GM18909 (cell line): ENCODE measurements around the gene ADGRL1.
"Not testable (repeated sequence)": the region's sequence is repeated elsewhere in the genome, so short reads cannot be mapped to it uniquely, and the experiment has no call there.

ENCODE experiments used
- ATAC-seq: cut with Tn5 transposase; IDR thresholded peaks from one replicate; pipeline ENCODE4 v1.9.1; 2021; ENCODE audit warnings: mild to moderate bottlenecking; ENCODE audit not compliant: unreplicated experiment, poor library complexity

Gene ADGRL1

GRCh38 chr19:14196105-14196504 is 9.9 kb downstream of the ADGRL1 start:
- ATAC-seq, result not testable (repeated sequence)

GRCh38 chr19:14195216-14195615 is 10.8 kb downstream of the ADGRL1 start:
- not testable (repeated sequence) for ATAC-seq

DNA sequence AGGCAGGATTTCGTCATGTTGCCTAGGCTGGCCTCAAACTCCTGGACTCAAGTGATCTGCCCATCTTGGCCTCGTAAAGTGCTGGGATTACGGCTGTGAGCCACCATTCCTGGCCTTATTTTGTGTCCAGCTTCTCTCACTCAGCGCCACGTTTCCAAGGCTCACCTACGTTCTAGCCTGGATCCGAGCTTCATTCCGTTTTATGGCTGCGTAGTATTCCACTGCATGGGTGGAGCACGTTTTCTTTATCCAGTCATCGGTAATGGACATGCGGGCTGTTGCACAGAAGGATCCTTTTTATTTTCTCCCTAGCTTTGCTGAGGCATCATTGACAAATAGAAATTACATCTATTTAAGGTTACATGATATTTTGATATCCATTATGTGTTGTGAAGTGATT is 16.6 kb downstream of the ADGRL1 start:
- no peak for ATAC-seq

DNA sequence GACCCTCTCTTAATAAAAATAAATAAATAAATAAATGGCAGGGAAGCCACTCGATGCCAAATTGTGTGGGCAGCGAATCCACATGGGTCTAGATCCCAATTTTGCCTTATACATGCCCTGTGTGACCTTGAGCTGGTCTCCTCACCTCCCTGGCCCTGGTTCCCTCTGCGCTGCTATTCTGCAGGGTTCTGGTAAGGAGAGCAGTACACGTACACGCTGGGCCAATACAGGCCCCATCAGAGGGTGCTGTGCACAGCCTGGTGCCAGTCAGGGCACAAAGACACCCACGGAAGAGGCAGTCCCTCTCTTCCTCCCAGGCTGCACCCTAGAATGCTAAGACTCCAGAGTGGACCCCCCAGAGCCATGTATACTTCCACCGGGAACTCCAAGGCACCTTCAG is 17.9 kb downstream of the ADGRL1 start:
- not testable (repeated sequence) for ATAC-seq

DNA sequence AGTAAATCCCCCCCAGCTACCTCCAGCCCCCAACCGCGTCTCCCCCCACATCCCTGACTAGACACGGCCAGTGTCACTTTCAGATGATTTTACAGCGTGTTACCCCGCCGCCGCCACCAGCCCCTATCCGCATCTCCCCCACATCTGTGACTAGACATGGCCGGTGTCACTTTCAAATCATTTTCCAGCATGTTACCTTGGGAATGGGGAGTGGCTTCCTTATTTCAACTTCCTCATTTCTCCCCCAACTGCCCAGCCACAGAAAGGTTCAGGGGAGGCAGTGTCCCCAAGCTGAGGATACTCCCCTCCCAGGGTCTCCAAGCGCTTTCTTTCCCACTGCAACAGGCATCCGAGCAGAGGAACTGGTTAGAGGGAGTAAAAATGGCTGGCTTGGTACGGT is 18.4 kb downstream of the ADGRL1 start:
- ATAC-seq, result no peak

GRCh38 chr19:14186684-14187083 is 19.3 kb downstream of the ADGRL1 start:
- ATAC-seq, result not testable (repeated sequence)

GRCh38 chr19:14185691-14186090 is 20.3 kb downstream of the ADGRL1 start:
- ATAC-seq, result not testable (repeated sequence)

GRCh38 chr19:14185158-14185557 is 20.8 kb downstream of the ADGRL1 start:
- no peak for ATAC-seq

DNA sequence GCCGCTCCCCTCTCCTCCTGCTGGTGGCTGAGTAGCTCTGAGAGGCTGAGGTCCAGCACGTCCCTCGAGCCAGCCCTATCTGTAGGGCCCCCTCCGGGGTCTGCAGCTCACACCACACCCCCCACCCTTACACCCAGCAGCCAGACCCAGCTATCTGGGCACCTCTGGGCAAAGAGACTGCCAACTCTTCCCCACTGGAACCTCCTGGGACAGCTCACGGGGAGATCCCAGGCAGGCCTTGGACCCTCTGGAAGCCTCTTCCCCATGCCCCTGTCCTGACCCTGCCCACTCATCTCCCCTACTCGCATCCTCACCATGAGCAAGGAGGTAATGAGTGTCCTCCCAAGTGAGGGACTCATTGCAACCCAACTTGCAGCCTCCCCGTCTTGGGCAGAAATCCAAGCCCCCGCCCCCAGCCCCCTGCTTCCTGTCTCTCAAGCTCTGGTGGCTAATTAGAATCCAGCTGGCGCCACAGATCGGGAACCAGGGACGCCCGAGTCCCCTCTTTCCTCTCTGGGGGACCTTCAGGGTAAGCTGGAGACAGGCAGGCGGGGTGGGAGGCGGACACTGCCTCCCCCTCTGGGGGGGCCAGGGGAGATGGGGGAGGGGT is 22.1 kb downstream of the ADGRL1 start:
- no peak for ATAC-seq

GRCh38 chr19:14182476-14182875 is 23.5 kb downstream of the ADGRL1 start:
- no peak for ATAC-seq

DNA sequence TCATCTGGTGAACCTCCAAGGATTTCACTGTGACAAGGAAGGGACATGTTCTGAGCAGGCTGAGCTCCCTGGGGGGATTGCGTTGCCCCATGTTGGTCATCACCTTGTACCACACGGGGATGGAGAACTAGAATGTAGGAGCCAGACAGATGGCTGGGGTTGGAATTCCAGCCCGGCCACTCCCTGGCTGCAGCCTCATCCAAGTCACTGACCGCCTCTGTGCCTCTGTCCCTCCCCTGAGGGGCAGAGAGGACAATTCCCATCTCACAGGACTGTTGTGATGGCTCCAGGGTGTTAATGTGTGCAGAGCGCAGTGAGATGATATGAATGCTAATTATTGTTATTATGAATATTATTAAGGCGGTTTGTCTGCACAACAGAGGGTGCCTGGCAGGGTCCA is 24.1 kb downstream of the ADGRL1 start:
- no peak for ATAC-seq

GRCh38 chr19:14181199-14181598 is 24.8 kb downstream of the ADGRL1 start:
- not testable (repeated sequence) for ATAC-seq

DNA sequence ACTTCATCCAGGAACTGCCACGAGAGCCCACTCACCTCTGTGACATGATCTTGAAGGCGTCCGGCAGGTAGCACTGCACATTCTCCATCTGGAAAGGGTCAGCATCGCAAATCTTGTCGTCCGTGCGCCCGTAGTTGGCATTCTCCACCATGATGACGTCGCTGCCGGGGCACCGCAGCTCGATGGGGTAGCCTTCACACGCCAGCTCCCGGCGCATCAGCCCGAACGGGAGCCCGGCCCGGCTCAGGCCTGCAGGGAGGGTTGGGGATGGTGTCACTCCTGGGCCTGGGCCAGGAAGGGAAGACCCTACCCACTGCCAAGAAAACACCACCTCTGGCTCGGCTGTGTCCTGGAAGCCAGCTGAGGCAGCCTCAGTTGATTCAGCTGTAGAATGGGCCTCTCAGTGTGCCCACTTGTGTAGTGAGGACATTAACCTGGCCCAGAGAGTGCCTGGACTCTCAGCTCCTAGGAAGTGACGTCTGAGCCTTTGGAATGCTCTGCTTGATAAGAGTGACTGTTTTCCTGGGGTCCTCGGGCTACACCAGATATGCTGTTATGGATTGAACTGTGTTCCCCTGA is 28.4 kb downstream of the ADGRL1 start:
- ATAC-seq, result no peak

DNA sequence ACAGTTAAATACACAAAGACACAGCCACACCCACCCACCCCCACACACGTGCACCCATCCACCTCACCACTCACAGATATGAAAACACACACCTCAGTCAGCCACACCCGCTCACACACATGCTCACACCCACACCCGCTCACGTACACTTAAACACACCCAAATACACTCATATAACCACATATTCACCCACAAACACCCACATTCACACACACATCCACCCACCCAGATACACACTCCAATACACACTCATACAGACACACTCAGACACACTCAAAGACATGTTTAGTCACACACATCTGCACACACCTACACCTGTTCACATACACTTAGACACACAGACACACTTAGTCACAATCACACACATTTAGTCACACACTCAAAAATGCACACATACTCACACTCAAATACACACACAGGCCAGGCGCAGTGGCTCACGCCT is 30.6 kb downstream of the ADGRL1 start:
- no peak for ATAC-seq

- no peak for ATAC-seq
Observed at GRCh38 chr19:14174883-14175282, 31.1 kb downstream of the ADGRL1 start.

GRCh38 chr19:14168993-14169392 is 37.0 kb downstream of the ADGRL1 start:
- no peak for ATAC-seq

GRCh38 chr19:14168259-14168972 is 37.6 kb downstream of the ADGRL1 start:
- no peak for ATAC-seq

DNA sequence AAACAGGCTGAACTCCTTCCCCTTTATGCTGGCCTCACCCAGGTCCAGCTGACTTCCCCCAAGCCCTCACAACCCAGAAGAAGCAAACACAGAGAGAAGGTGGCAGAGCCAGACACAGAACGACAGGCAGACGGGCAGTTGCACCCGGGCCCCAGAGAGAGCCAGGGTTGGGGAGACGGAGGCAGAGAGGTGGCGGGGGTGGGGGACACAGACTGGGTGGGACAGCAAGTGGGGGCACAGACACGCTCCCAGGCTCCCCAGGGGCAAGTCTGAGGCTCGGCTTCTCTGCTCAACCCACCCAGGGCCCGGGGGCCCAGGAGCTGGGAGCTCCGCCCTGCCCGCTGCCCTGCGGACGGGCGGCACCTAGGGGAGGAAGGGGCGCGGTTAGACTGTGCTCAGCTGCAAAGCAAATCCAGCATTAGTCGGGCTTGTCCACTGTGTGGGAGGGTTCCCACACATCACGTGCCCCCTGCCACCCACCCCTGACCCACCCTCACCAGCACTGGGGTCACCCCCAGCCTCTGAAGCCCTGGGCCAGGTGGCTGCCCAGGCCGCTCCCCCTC is 38.3 kb downstream of the ADGRL1 start:
- no peak for ATAC-seq

DNA sequence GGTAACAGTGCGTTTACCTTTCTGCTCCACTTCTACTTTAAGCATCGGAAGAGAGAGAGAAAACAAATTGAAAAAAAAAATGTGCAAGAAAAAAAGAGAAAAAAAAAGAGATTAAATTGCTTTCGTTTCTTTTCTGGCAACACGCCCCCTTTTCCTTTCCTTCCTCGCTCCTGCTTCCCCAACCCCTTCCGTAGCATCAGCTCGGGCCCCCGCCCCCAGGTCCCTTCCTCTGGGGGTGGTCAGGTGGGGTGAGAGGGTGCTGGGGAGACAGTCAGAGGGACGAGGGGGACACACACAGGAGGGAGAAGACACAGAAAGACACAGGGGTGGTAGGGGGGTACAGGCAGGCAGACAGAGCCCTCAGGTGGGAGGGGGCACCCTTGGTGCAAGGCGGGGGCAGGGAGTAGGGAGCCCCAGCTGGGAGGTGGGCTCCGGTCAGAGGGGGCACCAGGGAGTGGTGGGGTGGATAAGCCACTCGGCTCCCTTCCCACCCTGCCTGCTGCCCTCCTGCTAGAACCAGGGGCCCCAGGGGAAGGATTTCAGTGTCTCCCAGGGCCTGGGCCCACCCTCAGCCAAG is 38.9 kb downstream of the ADGRL1 start:
- no peak for ATAC-seq

DNA sequence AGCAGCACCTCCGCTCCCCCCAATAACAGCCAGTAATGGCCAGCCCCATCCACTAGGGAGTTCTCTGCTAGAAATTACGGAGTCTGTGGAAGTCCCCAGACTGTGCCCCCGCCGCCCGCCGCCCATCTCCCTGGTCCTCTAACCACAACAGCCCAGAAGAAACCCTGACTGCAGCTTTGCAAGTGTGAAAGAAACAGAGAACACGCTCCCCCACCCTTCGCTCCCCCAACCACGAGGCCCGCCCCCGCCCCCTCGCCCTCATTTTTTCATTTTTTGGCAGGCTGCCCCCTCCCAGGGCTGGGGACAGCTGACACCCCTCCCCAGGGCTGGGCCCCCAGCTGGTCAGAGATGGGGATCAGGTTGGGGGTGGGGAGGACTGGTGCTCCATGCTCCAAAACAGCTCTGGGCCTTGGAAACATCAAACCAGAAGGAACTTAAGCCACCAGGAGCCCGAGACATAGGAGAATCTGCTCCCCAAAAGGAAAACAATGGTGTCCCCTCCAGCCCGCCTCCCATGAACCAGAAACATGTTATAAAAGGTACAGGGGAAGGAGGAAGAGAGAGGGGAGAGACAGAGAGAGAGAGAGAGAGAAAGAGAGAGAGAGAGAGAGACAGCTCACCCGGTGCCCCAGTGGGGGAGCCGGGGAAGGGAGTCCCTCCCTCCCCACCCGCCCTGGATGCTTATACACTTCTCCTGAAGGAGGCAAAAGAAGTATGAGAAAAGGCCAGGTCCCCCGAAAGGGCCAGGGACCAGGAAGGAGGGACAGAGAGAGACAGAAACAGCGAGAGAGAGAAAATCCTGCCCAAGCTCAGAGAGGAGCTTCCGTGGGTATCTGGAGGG is 39.8 kb downstream of the ADGRL1 start:
- ATAC-seq, result no peak
